Measurements from ENCODE around the gene MAST4. TPM values are rescaled to one million over a fixed set of nuclear protein-coding genes. Genes with fewer than 3 reads are reported as not detected.

MAST4 gene
- polyA plus RNA-seq, 2 of the 4 experiments (the other 2 are of a cell fraction) = 1.2 to 5.8 TPM

- 94% methylated on average over 6 of the region's 6 CpGs for WGBS (ENCODE audit: missing lambda C conversion rate)
- ATAC-seq (no peak), FAIRE-seq (no peak), DNase-seq (ENCODE audit: low read depth in 1 of 2, low spot score in 1 of 2) (no peak)
- Histone ChIP-seq H3K27ac (no peak overlapping the region), H3K4me1 (no peaks in the 10 kb centered on the region), H3K4me2 (no peak overlapping the region), H3K4me3 (no peak overlapping the region), H3K9me3 (no peaks in the 10 kb centered on the region)
- peak; percentile 66 for TF ChIP-seq MAFK (IDR thresholded peaks at IDR 0.05; ENCODE audit: partially characterized antibody)
- TF ChIP-seq EHMT2 (IDR thresholded peaks at IDR 0.05; ENCODE audit: low read depth) = no peak
- CTCF ChIA-PET = no interaction called here
- POLR2A ChIA-PET = no interaction called here
Measured at GRCh38 chr5:67135381-67135984, 539.3 kb downstream of the MAST4 start.

GRCh38 chr5:67139030-67139429 lies 542.8 kb downstream of the MAST4 start:
- DNase-seq (ENCODE audit: low read depth in 1 of 2, low spot score in 1 of 2) (no peak), FAIRE-seq (no peak), ATAC-seq (no peak)
- 92% methylated on average over 5 of the region's 5 CpGs for WGBS (ENCODE audit: missing lambda C conversion rate)
- Histone ChIP-seq H3K9me3 (no peaks in the 10 kb centered on the region), H3K4me1 (no peaks in the 10 kb centered on the region), H3K27ac (no peak overlapping the region), H3K4me3 (no peak overlapping the region), H3K4me2 (no peak overlapping the region)
- TF ChIP-seq CHD2 (IDR thresholded peaks at IDR 0.05; ENCODE audit: low read length, partially characterized antibody) (no peak), BHLHE40 (IDR thresholded peaks at IDR 0.05; ENCODE audit: low read depth, low read length) (no peak), ATOH8 (CRISPR knock-in tag; IDR thresholded peaks at IDR 0.05; ENCODE audit: low read depth) (no peak), ZSCAN20 (CRISPR knock-in tag; IDR thresholded peaks at IDR 0.05) (no peak), CBX2 (IDR thresholded peaks at IDR 0.05; ENCODE audit: borderline replicate concordance, low read depth) (no peak), EP300 (IDR thresholded peaks at IDR 0.05) (no peak), CBX8 (IDR thresholded peaks at IDR 0.05) (no peak), MAFK (IDR thresholded peaks at IDR 0.05; ENCODE audit: partially characterized antibody) (no peak)
- CTCF ChIA-PET = interaction anchor here (1.1 to 1.9 kb wide), 3 partner anchors 9 to 20 kb away, joined by 3 to 7 read pairs (median 5); no protein-coding TSS in a partner anchor
- POLR2A ChIA-PET = no interaction called here

- FAIRE-seq (no peak), ATAC-seq (no peak), DNase-seq (ENCODE audit: low read depth in 1 of 2, low spot score in 1 of 2) (no peak)
- 70% methylated on average over 4 of the region's 4 CpGs for WGBS (ENCODE audit: missing lambda C conversion rate)
- ChIA-PET CTCF (interaction anchor here (1.9 kb wide), 1 partner anchor 7 kb away, joined by 7 read pairs; no protein-coding TSS in a partner anchor), POLR2A (no interaction called here)
- H3K4me3 ChIP-seq = no peak overlapping the region
- H3K27ac ChIP-seq = no peak overlapping the region
- no peak overlapping the region for H3K4me2 ChIP-seq
- TF ChIP-seq POLR2AphosphoS2 (conservative IDR thresholded peaks at IDR 0.05; ENCODE audit: low read length) (no peak), REST (IDR thresholded peaks at IDR 0.05) (no peak), ESRRA (IDR thresholded peaks at IDR 0.05; ENCODE audit: borderline replicate concordance, low read length) (no peak), FOSB (CRISPR knock-in tag; IDR thresholded peaks at IDR 0.05) (no peak)
- H3K4me1 ChIP-seq = no peaks in the 10 kb centered on the region
- no peaks in the 10 kb centered on the region for H3K9me3 ChIP-seq
Measured at GRCh38 chr5:67140413-67140812, 544.2 kb downstream of the MAST4 start.

- Histone ChIP-seq H3K4me2 (no peak overlapping the region), H3K4me3 (no peak overlapping the region), H3K9me3 (no peaks in the 10 kb centered on the region), H3K27ac (no peak overlapping the region), H3K4me1 (no peaks in the 10 kb centered on the region)
- ChIA-PET CTCF (no interaction called here), POLR2A (no interaction called here)
- DNase-seq (ENCODE audit: low read depth in 1 of 2, low spot score in 1 of 2) (no peak), ATAC-seq (no peak), FAIRE-seq (no peak)
- TF ChIP-seq ATOH8 (CRISPR knock-in tag; IDR thresholded peaks at IDR 0.05; ENCODE audit: low read depth) (no peak), PBX3 (IDR thresholded peaks at IDR 0.05) (no peak), TFCP2L1 (CRISPR knock-in tag; IDR thresholded peaks at IDR 0.05) (no peak), FOSL2 (IDR thresholded peaks at IDR 0.05) (no peak), FOSL2 (CRISPR knock-in tag; IDR thresholded peaks at IDR 0.05) (no peak), POLR2AphosphoS2 (conservative IDR thresholded peaks at IDR 0.05; ENCODE audit: low read length) (no peak), HOXB13 (CRISPR knock-in tag; IDR thresholded peaks at IDR 0.05; ENCODE audit: low read depth) (no peak), CBX2 (IDR thresholded peaks at IDR 0.05; ENCODE audit: borderline replicate concordance, low read depth) (no peak)
Measured at GRCh38 chr5:67141644-67142043, 545.5 kb downstream of the MAST4 start.

All from A549 (cell line).